Measurements from ENCODE around the gene ENDOD1. TPM values are rescaled to one million over a fixed set of nuclear protein-coding genes. Genes with fewer than 3 reads are reported as not detected.
A peak's percentile ranks its signal among the peaks of the same experiment; 100 is the strongest.

ENDOD1 gene
- total RNA-seq, 1 experiment from 2014 or later: 4.3 TPM

- peak within 1 kb of the TSS; percentile 57 for H3K4me3 ChIP-seq
- H3K27ac ChIP-seq: no peak within 1 kb of the TSS
- H3K36me3 ChIP-seq: no peaks in the 10 kb centered on the region
- H3K4me1 ChIP-seq (replicated peaks): no peaks in the 10 kb centered on the region
- no peaks in the 10 kb centered on the region for H3K27me3 ChIP-seq (replicated peaks)
- H3K9me3 ChIP-seq (replicated peaks): no peaks in the 10 kb centered on the region
- DNase-seq (ENCODE audit: low read depth in 1 of 2, low spot score in 2 of 2): no peak
These were observed 23.0 kb upstream of the ENDOD1 start, which contains the start of gene SRSF8 for GRCh38 chr11:95066716-95067038. Gene SRSF8 (plus strand): TSS chr11:95066919. CDS start chr11:95067227, 308 bp downstream.

DNA sequence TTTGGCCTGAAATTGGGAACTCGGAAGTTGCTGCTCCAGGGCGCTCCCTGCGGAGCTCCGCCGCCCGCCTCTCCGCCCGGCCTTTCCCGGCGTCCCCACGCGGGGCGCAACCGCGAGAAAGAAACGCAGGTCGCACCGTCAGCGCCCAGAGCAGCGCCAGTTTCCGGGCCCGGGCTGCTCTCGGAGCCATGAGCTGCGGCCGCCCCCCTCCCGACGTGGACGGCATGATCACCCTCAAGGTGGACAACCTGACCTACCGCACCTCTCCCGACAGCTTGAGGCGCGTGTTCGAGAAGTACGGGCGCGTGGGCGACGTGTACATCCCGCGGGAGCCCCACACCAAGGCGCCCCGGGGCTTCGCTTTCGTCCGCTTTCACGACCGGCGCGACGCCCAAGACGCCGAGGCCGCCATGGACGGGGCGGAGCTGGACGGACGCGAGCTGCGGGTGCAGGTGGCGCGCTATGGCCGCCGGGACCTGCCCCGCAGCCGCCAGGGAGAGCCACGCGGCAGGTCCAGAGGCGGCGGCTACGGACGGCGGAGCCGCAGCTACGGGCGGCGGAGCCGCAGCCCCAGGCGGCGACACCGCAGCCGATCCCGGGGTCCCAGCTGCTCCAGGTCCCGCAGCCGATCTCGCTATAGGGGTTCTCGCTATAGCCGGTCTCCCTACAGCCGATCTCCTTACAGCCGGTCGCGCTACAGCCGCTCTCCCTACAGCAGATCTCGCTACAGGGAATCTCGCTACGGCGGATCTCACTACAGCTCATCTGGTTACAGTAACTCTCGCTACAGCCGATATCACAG is 22.4 kb upstream of the ENDOD1 start:
- Histone ChIP-seq H3K4me3 (peak overlapping the region; percentile 57), H3K4me1 (replicated peaks) (no peaks in the 10 kb centered on the region), H3K9me3 (replicated peaks) (no peaks in the 10 kb centered on the region), H3K27ac (no peak overlapping the region), H3K36me3 (no peaks in the 10 kb centered on the region), H3K27me3 (replicated peaks) (no peaks in the 10 kb centered on the region)
- peak; percentile 54 to 62 for DNase-seq (ENCODE audit: low read depth in 1 of 2, low spot score in 2 of 2)

DNA sequence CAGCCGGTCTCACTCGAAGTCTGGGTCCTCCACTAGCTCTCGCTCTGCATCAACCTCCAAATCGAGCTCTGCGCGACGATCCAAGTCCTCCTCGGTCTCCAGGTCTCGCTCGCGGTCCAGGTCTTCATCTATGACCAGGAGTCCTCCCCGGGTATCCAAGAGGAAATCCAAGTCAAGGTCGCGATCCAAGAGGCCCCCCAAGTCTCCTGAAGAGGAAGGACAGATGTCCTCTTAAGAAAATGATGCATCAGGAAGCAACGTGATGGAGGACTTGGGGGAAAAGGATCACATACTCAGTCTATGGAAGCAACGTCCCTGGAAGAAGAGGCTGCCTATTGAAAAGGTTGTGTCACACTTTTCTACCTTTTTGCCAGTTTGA is 21.8 kb upstream of the ENDOD1 start:
- no peaks in the 10 kb centered on the region for H3K9me3 ChIP-seq (replicated peaks)
- no peaks in the 10 kb centered on the region for H3K36me3 ChIP-seq
- H3K4me3 ChIP-seq: peak overlapping the region; percentile 57
- no peak overlapping the region for H3K27ac ChIP-seq
- no peaks in the 10 kb centered on the region for H3K27me3 ChIP-seq (replicated peaks)
- no peaks in the 10 kb centered on the region for H3K4me1 ChIP-seq (replicated peaks)
- no peak for DNase-seq (ENCODE audit: low read depth in 1 of 2, low spot score in 2 of 2)

DNA sequence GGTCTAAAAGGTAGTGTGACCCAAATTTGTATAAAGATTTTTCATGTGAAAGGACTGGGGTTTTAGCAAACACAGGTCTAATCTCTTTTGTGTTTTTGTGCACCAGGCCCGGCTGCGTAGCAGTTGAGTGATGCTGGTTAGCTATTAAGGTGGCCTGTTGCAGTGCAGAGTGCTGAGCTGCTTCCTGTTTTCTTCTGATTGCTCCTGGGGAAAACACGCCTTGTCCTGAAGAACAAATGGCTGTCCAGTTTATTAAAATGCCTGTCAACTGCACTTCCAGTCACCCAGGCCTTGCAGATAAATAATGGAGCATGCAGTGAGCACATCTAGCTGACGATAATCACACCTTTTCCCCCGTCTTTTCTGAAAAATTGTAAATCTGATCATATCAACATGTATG is 21.1 kb upstream of the ENDOD1 start:
- no peaks in the 10 kb centered on the region for H3K4me1 ChIP-seq (replicated peaks)
- no peaks in the 10 kb centered on the region for H3K27me3 ChIP-seq (replicated peaks)
- no peaks in the 10 kb centered on the region for H3K36me3 ChIP-seq
- no peaks in the 10 kb centered on the region for H3K9me3 ChIP-seq (replicated peaks)
- DNase-seq (ENCODE audit: low read depth in 1 of 2, low spot score in 2 of 2): peak; percentile 36 to 60
- no peak overlapping the region for H3K27ac ChIP-seq
- peak overlapping the region; percentile 57 for H3K4me3 ChIP-seq

DNA sequence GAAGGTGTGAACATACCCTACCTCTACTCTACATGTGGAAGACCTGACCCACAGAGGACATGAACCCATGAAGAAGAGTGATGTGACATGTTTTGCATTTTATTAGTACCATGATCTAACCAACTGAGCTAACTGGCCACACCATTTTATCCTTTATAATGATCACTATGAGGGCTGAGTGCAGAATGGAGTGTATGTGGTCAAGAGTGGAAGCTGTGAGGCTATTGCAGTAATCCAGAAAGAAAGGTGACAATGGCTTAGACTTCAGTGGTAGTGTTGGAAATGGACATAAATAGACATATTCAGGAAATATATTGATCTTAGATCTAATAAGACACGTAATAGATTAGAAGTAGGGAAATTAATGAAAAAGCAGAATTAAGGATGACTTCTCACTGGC is 19.2 kb upstream of the ENDOD1 start:
- no peak overlapping the region for H3K4me3 ChIP-seq
- no peaks in the 10 kb centered on the region for H3K27me3 ChIP-seq (replicated peaks)
- no peaks in the 10 kb centered on the region for H3K4me1 ChIP-seq (replicated peaks)
- H3K27ac ChIP-seq: no peak overlapping the region
- no peaks in the 10 kb centered on the region for H3K36me3 ChIP-seq
- DNase-seq (ENCODE audit: low read depth in 1 of 2, low spot score in 2 of 2): no peak
- no peaks in the 10 kb centered on the region for H3K9me3 ChIP-seq (replicated peaks)

- no peak for DNase-seq (ENCODE audit: low read depth in 1 of 2, low spot score in 2 of 2)
- Histone ChIP-seq H3K4me1 (replicated peaks) (no peaks in the 10 kb centered on the region), H3K9me3 (replicated peaks) (no peaks in the 10 kb centered on the region), H3K27ac (no peak overlapping the region), H3K36me3 (no peaks in the 10 kb centered on the region), H3K27me3 (replicated peaks) (no peaks in the 10 kb centered on the region), H3K4me3 (no peak overlapping the region)
These were observed 16.7 kb upstream of the ENDOD1 start for GRCh38 chr11:95072948-95073347.

DNA sequence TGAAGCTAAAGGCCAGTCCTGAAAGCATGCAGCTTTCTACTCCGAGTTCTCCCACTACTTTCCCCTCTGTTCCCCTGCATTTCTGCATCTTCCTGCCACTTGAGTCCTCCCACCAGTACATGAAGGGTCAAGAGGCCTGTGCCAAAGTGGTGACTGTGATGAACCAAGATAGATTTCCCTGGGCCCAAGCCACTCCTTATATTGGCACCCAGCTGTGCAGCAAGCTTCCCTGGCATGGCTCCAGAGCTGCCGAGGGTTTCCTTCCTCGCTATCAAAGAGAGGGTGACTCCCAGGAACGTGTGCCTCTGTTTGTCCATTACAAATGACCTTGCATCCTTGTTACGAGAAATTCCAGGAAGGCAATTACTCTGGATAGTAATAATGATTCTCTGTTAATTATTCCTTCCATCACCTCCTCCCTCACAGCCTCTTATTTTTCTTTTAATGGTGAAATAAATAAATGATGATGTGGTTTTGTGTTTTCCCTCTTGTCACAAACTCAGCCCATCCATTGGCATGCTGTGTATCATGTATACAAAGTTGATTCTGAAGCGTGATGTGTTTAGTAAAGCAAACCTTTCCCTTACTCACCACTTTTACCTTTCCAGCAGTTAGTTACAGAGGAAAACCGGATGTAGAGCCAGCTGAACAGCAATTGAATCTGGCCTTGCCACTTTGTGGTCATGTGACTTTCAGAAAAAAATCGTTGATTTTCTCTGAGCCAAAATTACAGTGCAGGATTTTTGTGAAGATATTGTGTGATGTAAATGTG is 14.7 kb upstream of the ENDOD1 start:
- H3K4me3 ChIP-seq: no peak overlapping the region
- no peak overlapping the region for H3K27ac ChIP-seq
- no peaks in the 10 kb centered on the region for H3K27me3 ChIP-seq (replicated peaks)
- H3K36me3 ChIP-seq: no peaks in the 10 kb centered on the region
- H3K9me3 ChIP-seq (replicated peaks): no peaks in the 10 kb centered on the region
- no peaks in the 10 kb centered on the region for H3K4me1 ChIP-seq (replicated peaks)
- DNase-seq (ENCODE audit: low read depth in 1 of 2, low spot score in 2 of 2): no peak

DNA sequence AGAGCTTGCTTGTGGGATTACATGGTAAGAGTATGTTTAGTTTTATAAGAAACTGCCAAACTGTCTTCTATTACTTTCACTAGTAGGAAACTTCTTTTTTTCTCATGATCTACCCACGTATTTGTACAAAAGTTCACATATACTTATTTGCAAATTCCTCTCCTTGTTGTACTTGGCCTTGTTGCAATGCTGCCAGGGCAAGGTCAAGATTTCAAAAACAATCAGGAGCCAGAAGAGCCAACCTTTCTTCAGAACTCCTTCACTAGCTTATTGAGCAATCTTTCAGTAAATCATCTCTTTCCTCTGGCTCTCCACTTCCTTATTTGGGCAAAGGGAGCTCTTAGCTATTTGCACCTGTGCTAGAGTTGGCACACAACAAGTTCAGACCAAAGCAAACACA is 13.2 kb upstream of the ENDOD1 start:
- Histone ChIP-seq H3K9me3 (replicated peaks) (no peaks in the 10 kb centered on the region), H3K4me3 (no peak overlapping the region), H3K36me3 (no peaks in the 10 kb centered on the region), H3K27me3 (replicated peaks) (no peaks in the 10 kb centered on the region), H3K4me1 (replicated peaks) (no peaks in the 10 kb centered on the region), H3K27ac (no peak overlapping the region)
- no peak for DNase-seq (ENCODE audit: low read depth in 1 of 2, low spot score in 2 of 2)

DNA sequence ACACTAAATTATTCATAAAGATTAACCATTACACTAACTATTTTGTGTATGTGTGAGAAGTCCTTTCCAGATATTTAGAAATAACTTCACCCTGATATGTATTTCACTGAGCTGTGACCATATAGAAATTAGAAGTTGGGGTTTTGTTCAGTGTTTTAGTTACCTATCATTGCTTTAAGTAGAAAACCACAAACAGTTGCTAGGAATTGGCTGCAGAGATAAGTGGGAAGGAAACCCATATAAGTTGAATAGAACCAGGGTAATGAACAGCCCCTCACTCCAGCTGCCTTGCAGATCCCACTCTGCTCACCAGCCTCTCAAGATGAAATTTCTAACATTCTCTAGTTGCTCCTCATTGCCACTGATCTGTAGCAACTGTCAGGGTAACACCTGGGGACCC is 12.7 kb upstream of the ENDOD1 start:
- H3K4me1 ChIP-seq (replicated peaks): no peaks in the 10 kb centered on the region
- no peaks in the 10 kb centered on the region for H3K36me3 ChIP-seq
- H3K27ac ChIP-seq: no peak overlapping the region
- H3K27me3 ChIP-seq (replicated peaks): no peaks in the 10 kb centered on the region
- no peak overlapping the region for H3K4me3 ChIP-seq
- no peaks in the 10 kb centered on the region for H3K9me3 ChIP-seq (replicated peaks)
- no peak for DNase-seq (ENCODE audit: low read depth in 1 of 2, low spot score in 2 of 2)

GRCh38 chr11:95078526-95078925 is 11.1 kb upstream of the ENDOD1 start:
- DNase-seq (ENCODE audit: low read depth in 1 of 2, low spot score in 2 of 2): no peak
- no peak overlapping the region for H3K27ac ChIP-seq
- H3K4me1 ChIP-seq (replicated peaks): no peaks in the 10 kb centered on the region
- no peaks in the 10 kb centered on the region for H3K36me3 ChIP-seq
- H3K27me3 ChIP-seq (replicated peaks): no peaks in the 10 kb centered on the region
- H3K9me3 ChIP-seq (replicated peaks): no peaks in the 10 kb centered on the region
- no peak overlapping the region for H3K4me3 ChIP-seq

- Histone ChIP-seq H3K36me3 (no peaks in the 10 kb centered on the region), H3K4me1 (replicated peaks) (no peaks in the 10 kb centered on the region), H3K27me3 (replicated peaks) (no peaks in the 10 kb centered on the region), H3K4me3 (no peak overlapping the region), H3K27ac (no peak overlapping the region), H3K9me3 (replicated peaks) (no peaks in the 10 kb centered on the region)
- no peak for DNase-seq (ENCODE audit: low read depth in 1 of 2, low spot score in 2 of 2)
These were observed 8.6 kb upstream of the ENDOD1 start for GRCh38 chr11:95081010-95081409.

GRCh38 chr11:95081412-95081811 is 8.2 kb upstream of the ENDOD1 start:
- DNase-seq (ENCODE audit: low read depth in 1 of 2, low spot score in 2 of 2): no peak
- Histone ChIP-seq H3K4me3 (no peak overlapping the region), H3K27me3 (replicated peaks) (no peaks in the 10 kb centered on the region), H3K36me3 (no peaks in the 10 kb centered on the region), H3K4me1 (replicated peaks) (no peaks in the 10 kb centered on the region), H3K27ac (no peak overlapping the region), H3K9me3 (replicated peaks) (no peaks in the 10 kb centered on the region)

GRCh38 chr11:95082576-95083001 is 7.1 kb upstream of the ENDOD1 start:
- no peaks in the 10 kb centered on the region for H3K27me3 ChIP-seq (replicated peaks)
- H3K4me3 ChIP-seq: no peak overlapping the region
- DNase-seq (ENCODE audit: low read depth in 1 of 2, low spot score in 2 of 2): no peak
- H3K36me3 ChIP-seq: no peaks in the 10 kb centered on the region
- no peaks in the 10 kb centered on the region for H3K4me1 ChIP-seq (replicated peaks)
- H3K9me3 ChIP-seq (replicated peaks): no peaks in the 10 kb centered on the region
- no peak overlapping the region for H3K27ac ChIP-seq

DNA sequence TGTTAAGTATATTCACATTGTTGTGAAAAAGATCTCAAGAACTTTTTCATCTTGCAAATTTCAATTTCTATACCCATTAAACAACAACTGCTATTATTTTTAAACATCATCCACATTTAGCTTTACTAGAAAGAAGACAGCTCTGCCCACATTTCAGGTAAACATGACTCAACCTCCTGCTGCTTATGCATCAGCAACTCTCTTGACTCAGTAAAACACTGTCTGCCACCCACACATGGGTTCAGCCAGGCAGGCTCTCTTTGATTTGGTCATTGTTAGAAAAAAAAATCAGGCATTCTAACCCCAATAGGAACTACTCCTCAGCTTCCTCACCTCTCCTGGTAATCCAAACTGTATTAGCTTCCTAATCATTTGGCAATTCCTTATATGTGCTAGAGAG is 5.1 kb upstream of the ENDOD1 start:
- Histone ChIP-seq H3K27me3 (replicated peaks) (no peaks in the 10 kb centered on the region), H3K36me3 (no peaks in the 10 kb centered on the region), H3K4me3 (no peak overlapping the region), H3K27ac (no peak overlapping the region), H3K4me1 (replicated peaks) (no peaks in the 10 kb centered on the region), H3K9me3 (replicated peaks) (no peaks in the 10 kb centered on the region)
- no peak for DNase-seq (ENCODE audit: low read depth in 1 of 2, low spot score in 2 of 2)

Data from SJSA1 (cell line).